ENCODE results near the gene CTSW. TPM values are rescaled to one million over a fixed set of nuclear protein-coding genes. Genes with fewer than 3 reads are reported as not detected.

The CTSW gene
- polyA plus RNA-seq, 3 donors = 0.71 to 1.3 (median 0.78) TPM

DNA sequence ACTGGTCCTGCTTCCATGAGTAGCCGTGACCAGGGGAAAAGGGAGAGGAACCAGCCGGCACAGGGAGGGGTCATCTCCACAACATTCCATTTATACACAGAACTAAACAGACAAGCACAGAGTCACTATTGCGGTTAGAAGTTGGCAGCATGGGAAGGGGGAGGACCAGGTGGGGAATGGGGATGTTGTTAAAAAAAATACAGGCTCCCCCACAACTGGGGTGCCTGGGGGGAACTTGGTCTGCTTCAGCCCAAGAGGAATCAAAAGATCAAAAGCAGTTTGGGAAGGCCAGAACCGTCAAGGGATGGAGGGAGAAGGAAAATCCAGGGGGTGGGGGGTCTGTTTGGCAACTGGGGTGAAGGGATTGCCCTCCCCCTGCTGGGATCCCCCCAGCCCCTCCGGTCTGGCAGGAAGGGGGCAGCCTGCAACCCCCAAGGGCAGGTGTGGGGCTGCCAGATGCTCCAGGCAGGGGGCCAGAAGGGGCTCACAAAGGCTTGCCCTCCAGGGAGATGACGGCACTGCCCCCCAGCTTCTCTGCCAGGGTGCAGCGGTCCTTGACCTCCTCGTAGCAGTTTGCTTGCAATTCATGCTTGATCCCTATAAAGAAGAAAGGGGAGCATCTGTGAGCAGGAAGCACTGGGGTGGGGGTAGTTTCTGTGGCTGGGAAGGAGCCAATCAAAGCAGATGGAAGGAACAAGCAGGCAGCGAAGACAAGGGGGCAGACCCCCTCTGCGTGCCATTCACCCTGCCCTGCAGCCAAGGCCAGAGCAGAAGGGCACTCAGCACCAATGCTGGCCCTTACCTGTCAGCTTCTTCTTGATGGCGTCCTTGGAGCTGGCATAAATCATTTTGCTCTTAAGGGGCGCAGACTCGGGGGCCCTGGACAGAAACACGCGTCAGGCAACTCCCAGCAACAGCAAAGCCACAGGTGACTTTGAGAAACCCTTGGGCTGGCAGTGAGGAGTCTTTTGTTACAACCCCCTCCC, 24.5 kb upstream of the CTSW start:
- intact Hi-C loops (cut with micrococcal nuclease) = no loop called here
- H2AFZ ChIP-seq (ENCODE audit: insufficient read depth, low read depth, low read length, poor library complexity, severe bottlenecking) = no peak overlapping the region
- H3K4me3 ChIP-seq (replicated peaks in 1 of 3; ENCODE audit: low read depth in 2 of 3, low read length in 3 of 3) = no peak overlapping the region
- H3K4me2 ChIP-seq (replicated peaks; ENCODE audit: extremely low read depth, low read length, poor library complexity, severe bottlenecking) = no peak overlapping the region
- DNase-seq = peak in 1 of 3 donors; percentile 6
- H3K9me3 ChIP-seq (replicated peaks in 1 of 2; ENCODE audit: control insufficient read depth in 1 of 2, insufficient read depth in 1 of 2, low read length in 2 of 2) = peaks cover 4 to 8% of the 10 kb centered on the region in 2 donors
- Mint-ChIP-seq H3K4me3 (no peak overlapping the region), H3K4me1 (peaks cover 47% of the 10 kb centered on the region), H3K27me3 (ENCODE audit: low read depth in 3 of 3) (peaks cover 0 to 2% (median 1%) of the 10 kb centered on the region in 3 donors), H3K36me3 (peaks cover 45 to 59% of the 10 kb centered on the region in 2 donors), H3K9me3 (peaks cover 0 to 15% (median 8%) of the 10 kb centered on the region in 7 donors), H3K27ac (peak overlapping the region in 5 of 7 donors; percentile 58 to 97 (median 95))
- peaks cover 42 to 58% of the 10 kb centered on the region in 2 donors for H3K36me3 ChIP-seq (replicated peaks in 1 of 2; ENCODE audit: control insufficient read depth in 1 of 2, insufficient read depth in 2 of 2, low read length in 2 of 2)
- WGBS (ENCODE audit: insufficient coverage) = 98% methylated on average over 9 of the region's 15 CpGs
- no peak overlapping the region for H3K9ac ChIP-seq (ENCODE audit: insufficient read depth, low read length, poor library complexity, severe bottlenecking)
- no peaks in the 10 kb centered on the region for H3K27me3 ChIP-seq (ENCODE audit: control insufficient read depth in 2 of 2, insufficient read depth in 2 of 2, low read length in 2 of 2)
- H4K20me1 ChIP-seq (ENCODE audit: insufficient read depth, low read length) = peaks cover 78% of the 10 kb centered on the region
- TF ChIP-seq, protein P1, sequence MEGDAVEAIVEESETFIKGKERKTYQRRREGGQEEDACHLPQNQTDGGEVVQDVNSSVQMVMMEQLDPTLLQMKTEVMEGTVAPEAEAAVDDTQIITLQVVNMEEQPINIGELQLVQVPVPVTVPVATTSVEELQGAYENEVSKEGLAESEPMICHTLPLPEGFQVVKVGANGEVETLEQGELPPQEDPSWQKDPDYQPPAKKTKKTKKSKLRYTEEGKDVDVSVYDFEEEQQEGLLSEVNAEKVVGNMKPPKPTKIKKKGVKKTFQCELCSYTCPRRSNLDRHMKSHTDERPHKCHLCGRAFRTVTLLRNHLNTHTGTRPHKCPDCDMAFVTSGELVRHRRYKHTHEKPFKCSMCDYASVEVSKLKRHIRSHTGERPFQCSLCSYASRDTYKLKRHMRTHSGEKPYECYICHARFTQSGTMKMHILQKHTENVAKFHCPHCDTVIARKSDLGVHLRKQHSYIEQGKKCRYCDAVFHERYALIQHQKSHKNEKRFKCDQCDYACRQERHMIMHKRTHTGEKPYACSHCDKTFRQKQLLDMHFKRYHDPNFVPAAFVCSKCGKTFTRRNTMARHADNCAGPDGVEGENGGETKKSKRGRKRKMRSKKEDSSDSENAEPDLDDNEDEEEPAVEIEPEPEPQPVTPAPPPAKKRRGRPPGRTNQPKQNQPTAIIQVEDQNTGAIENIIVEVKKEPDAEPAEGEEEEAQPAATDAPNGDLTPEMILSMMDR (IDR thresholded peaks at IDR 0.05) = no peak
- peaks cover 48% of the 10 kb centered on the region for H3K79me2 ChIP-seq (ENCODE audit: insufficient read depth, low read length)
- H3K27ac ChIP-seq (ENCODE audit: low read depth in 1 of 2, low read length in 2 of 2) = peak overlapping the region in 1 of 2 donors; percentile 93
- H3K4me1 ChIP-seq (ENCODE audit: control insufficient read depth in 1 of 2, insufficient read depth in 2 of 2, low read length in 2 of 2) = peaks cover 31 to 40% of the 10 kb centered on the region in 2 donors

DNA sequence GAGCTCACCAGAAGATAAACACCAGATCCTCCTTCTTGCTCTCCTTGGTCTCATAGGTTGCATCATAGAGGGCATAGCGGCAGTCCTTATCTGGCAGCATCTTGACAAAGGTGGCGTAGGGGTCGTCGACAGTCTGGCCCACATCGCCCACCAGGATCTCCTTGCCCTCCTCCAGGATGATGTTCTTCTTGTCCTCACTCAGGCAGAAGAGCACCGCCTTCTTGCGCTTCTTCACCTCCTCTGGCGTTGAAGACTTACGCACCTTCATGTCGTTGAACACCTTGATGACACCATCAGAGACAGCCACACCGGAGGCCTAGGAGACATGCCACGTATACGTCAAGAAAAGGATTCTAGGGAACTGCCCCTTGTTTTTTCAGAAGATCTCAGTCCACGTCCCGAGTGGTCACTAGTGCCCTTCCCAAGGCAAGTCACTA, 23.7 kb upstream of the CTSW start:
- Histone ChIP-seq H3K9me3 (replicated peaks in 1 of 2; ENCODE audit: control insufficient read depth in 1 of 2, insufficient read depth in 1 of 2, low read length in 2 of 2) (peaks cover 4 to 8% of the 10 kb centered on the region in 2 donors), H4K20me1 (ENCODE audit: insufficient read depth, low read length) (peaks cover 70% of the 10 kb centered on the region), H3K9ac (ENCODE audit: insufficient read depth, low read length, poor library complexity, severe bottlenecking) (no peak overlapping the region), H3K36me3 (replicated peaks in 1 of 2; ENCODE audit: control insufficient read depth in 1 of 2, insufficient read depth in 2 of 2, low read length in 2 of 2) (peaks cover 42 to 53% of the 10 kb centered on the region in 2 donors), H3K27ac (ENCODE audit: low read depth in 1 of 2, low read length in 2 of 2) (peak overlapping the region; percentile 8 to 93), H3K79me2 (ENCODE audit: insufficient read depth, low read length) (peaks cover 54% of the 10 kb centered on the region), H2AFZ (ENCODE audit: insufficient read depth, low read depth, low read length, poor library complexity, severe bottlenecking) (no peak overlapping the region), H3K4me2 (replicated peaks; ENCODE audit: extremely low read depth, low read length, poor library complexity, severe bottlenecking) (peak overlapping the region; percentile 96), H3K4me1 (ENCODE audit: control insufficient read depth in 1 of 2, insufficient read depth in 2 of 2, low read length in 2 of 2) (peaks cover 33 to 45% of the 10 kb centered on the region in 2 donors), H3K4me3 (replicated peaks in 1 of 3; ENCODE audit: low read depth in 2 of 3, low read length in 3 of 3) (peak overlapping the region in 2 of 3 experiments; percentile 91 to 98), H3K27me3 (ENCODE audit: control insufficient read depth in 2 of 2, insufficient read depth in 2 of 2, low read length in 2 of 2) (no peaks in the 10 kb centered on the region)
- peaks cover 0 to 2% (median 1%) of the 10 kb centered on the region in 3 donors for H3K27me3 Mint-ChIP-seq (ENCODE audit: low read depth in 3 of 3)
- WGBS (ENCODE audit: insufficient coverage) = 93% methylated on average over 15 of the region's 15 CpGs
- peaks cover 45 to 58% of the 10 kb centered on the region in 2 donors for H3K36me3 Mint-ChIP-seq
- peak overlapping the region; percentile 87 to 94 for H3K4me3 Mint-ChIP-seq
- TF ChIP-seq, protein P1 (IDR thresholded peaks at IDR 0.05) = no peak
- intact Hi-C loops (cut with micrococcal nuclease) = no loop called here
- peaks cover 0 to 15% (median 8%) of the 10 kb centered on the region in 7 donors for H3K9me3 Mint-ChIP-seq
- H3K27ac Mint-ChIP-seq = peak overlapping the region; percentile 52 to 97 (median 95)
- H3K4me1 Mint-ChIP-seq = peaks cover 50% of the 10 kb centered on the region
- no peak for DNase-seq
